Activated gamma-delta T cell treated with anti-CD3 and anti-CD28 coated beads, Interleukin-2, amount 50 U/mL, for 16 hours (primary cell): ENCODE results near the gene SHLD1.
"Not testable (repeated sequence)": the region's sequence is repeated elsewhere in the genome, so short reads cannot be mapped to it uniquely, and the experiment has no call there.

Source experiments
- DNase-seq: peaks from one replicate; pipeline ENCODE4 v3.0.0-alpha.2; 2020; ENCODE audit warnings: low read depth

SHLD1 gene

GRCh38 chr20:5781367-5781766, 31.2 kb downstream of the SHLD1 start:
- not testable (repeated sequence) for DNase-seq

GRCh38 chr20:5781798-5782750, 31.9 kb downstream of the SHLD1 start:
- DNase-seq: no peak

GRCh38 chr20:5784735-5785134, 34.5 kb downstream of the SHLD1 start:
- no peak for DNase-seq

- no peak for DNase-seq
Observed at GRCh38 chr20:5785146-5785545, 34.9 kb downstream of the SHLD1 start.

GRCh38 chr20:5786930-5787795, 37.0 kb downstream of the SHLD1 start:
- DNase-seq: no peak

GRCh38 chr20:5787796-5788165, 37.6 kb downstream of the SHLD1 start:
- DNase-seq: no peak

- DNase-seq: peak; percentile 73
Observed at GRCh38 chr20:5788385-5788895, 38.2 kb downstream of the SHLD1 start.

- DNase-seq: no peak
Observed at GRCh38 chr20:5789827-5790226, 39.6 kb downstream of the SHLD1 start.

- DNase-seq: no peak
Observed at GRCh38 chr20:5793916-5794315, 43.7 kb downstream of the SHLD1 start.

GRCh38 chr20:5796331-5797040, 46.3 kb downstream of the SHLD1 start:
- no peak for DNase-seq

GRCh38 chr20:5797165-5797564, 47.0 kb downstream of the SHLD1 start:
- no peak for DNase-seq

- DNase-seq: no peak
Observed at GRCh38 chr20:5797843-5798462, 47.8 kb downstream of the SHLD1 start.

- DNase-seq: not testable (repeated sequence)
Observed at GRCh38 chr20:5803754-5804303, 53.6 kb downstream of the SHLD1 start.

- no peak for DNase-seq
Observed at GRCh38 chr20:5806457-5807263, 56.5 kb downstream of the SHLD1 start.

GRCh38 chr20:5807431-5807830, 57.2 kb downstream of the SHLD1 start:
- DNase-seq: no peak

GRCh38 chr20:5808901-5809300, 58.7 kb downstream of the SHLD1 start:
- no peak for DNase-seq

GRCh38 chr20:5809495-5809894, 59.3 kb downstream of the SHLD1 start:
- no peak for DNase-seq

- DNase-seq: no peak
Observed at GRCh38 chr20:5810800-5811422, 60.7 kb downstream of the SHLD1 start.

- DNase-seq: no peak
Observed at GRCh38 chr20:5811746-5812145, 61.5 kb downstream of the SHLD1 start.

- no peak for DNase-seq
Observed at GRCh38 chr20:5818346-5818681, 68.1 kb downstream of the SHLD1 start.
